Stomach smooth muscle (tissue), 2 donors: ENCODE data around the gene PUM2.

Experiments
- H3K27ac ChIP-seq: one replicate; pipeline ENCODE4 v1.7.0; 2013; ENCODE audit warnings: mild to moderate bottlenecking, low read length, inconsistent platforms
- H3K27me3 ChIP-seq, 2 donors: one replicate each; pipeline ENCODE4 v1.7.0; 2013; ENCODE audit warnings: low read length in 2 of 2; ENCODE audit not compliant: insufficient read depth in 2 of 2, control insufficient read depth in 1 of 2
- H3K36me3 ChIP-seq, 2 donors: one replicate each; pipeline ENCODE4 v1.7.0; 2013; ENCODE audit warnings: low read length in 2 of 2; ENCODE audit not compliant: control insufficient read depth in 2 of 2, insufficient read depth in 2 of 2
- H3K4me1 ChIP-seq: one replicate; pipeline ENCODE4 v1.7.0; 2013; ENCODE audit warnings: low read length; ENCODE audit not compliant: control insufficient read depth, insufficient read depth
- H3K4me3 ChIP-seq, 2 donors: one replicate each; pipeline ENCODE4 v1.7.0; 2013; ENCODE audit warnings: low read length in 2 of 2
- H3K9ac ChIP-seq, 2 donors: one replicate each; pipeline ENCODE4 v1.7.0; 2013; ENCODE audit warnings: low read length in 2 of 2, mild to moderate bottlenecking in 1 of 2
- H3K9me3 ChIP-seq, 2 donors: one replicate each; pipeline ENCODE4 v1.7.0; 2013; ENCODE audit warnings: low read length in 2 of 2; ENCODE audit not compliant: control insufficient read depth in 2 of 2
- donor health status: healthy.
- donor health status: Pancreatic carcinoma.

The PUM2 gene

GRCh38 chr2:20334605-20335203 lies 15.9 kb downstream of the PUM2 start:
- H3K4me1 ChIP-seq = peaks cover 15% of the 10 kb centered on the region
- no peak overlapping the region for H3K9ac ChIP-seq
- no peak overlapping the region for H3K4me3 ChIP-seq
- H3K27me3 ChIP-seq = no peaks in the 10 kb centered on the region
- H3K27ac ChIP-seq = no peak overlapping the region
- peaks cover 0 to 3% of the 10 kb centered on the region in 2 donors for H3K36me3 ChIP-seq
- H3K9me3 ChIP-seq = peaks cover 0 to 3% of the 10 kb centered on the region in 2 donors

GRCh38 chr2:20333738-20334137 lies 16.9 kb downstream of the PUM2 start:
- Histone ChIP-seq H3K4me3 (no peak overlapping the region), H3K9ac (no peak overlapping the region), H3K36me3 (peaks cover 0 to 3% of the 10 kb centered on the region in 2 donors), H3K4me1 (peaks cover 15% of the 10 kb centered on the region), H3K27me3 (no peaks in the 10 kb centered on the region), H3K9me3 (peaks cover 0 to 3% of the 10 kb centered on the region in 2 donors), H3K27ac (no peak overlapping the region)

- Histone ChIP-seq H3K36me3 (peaks cover 0 to 3% of the 10 kb centered on the region in 2 donors), H3K9ac (no peak overlapping the region), H3K9me3 (peaks cover 0 to 3% of the 10 kb centered on the region in 2 donors), H3K4me1 (peaks cover 6% of the 10 kb centered on the region), H3K4me3 (no peak overlapping the region), H3K27ac (no peak overlapping the region), H3K27me3 (no peaks in the 10 kb centered on the region)
Measured at GRCh38 chr2:20330192-20330591, 20.5 kb downstream of the PUM2 start.

GRCh38 chr2:20327370-20327769 lies 23.3 kb downstream of the PUM2 start:
- Histone ChIP-seq H3K4me1 (no peaks in the 10 kb centered on the region), H3K9me3 (peaks cover 0 to 3% of the 10 kb centered on the region in 2 donors), H3K9ac (no peak overlapping the region), H3K36me3 (peaks cover 0 to 3% of the 10 kb centered on the region in 2 donors), H3K27me3 (no peaks in the 10 kb centered on the region), H3K4me3 (no peak overlapping the region), H3K27ac (no peak overlapping the region)

GRCh38 chr2:20326163-20326780 lies 24.4 kb downstream of the PUM2 start:
- peaks cover 0 to 3% of the 10 kb centered on the region in 2 donors for H3K9me3 ChIP-seq
- no peak overlapping the region for H3K9ac ChIP-seq
- H3K36me3 ChIP-seq = peaks cover 0 to 3% of the 10 kb centered on the region in 2 donors
- H3K4me1 ChIP-seq = no peaks in the 10 kb centered on the region
- H3K27me3 ChIP-seq = no peaks in the 10 kb centered on the region
- no peak overlapping the region for H3K4me3 ChIP-seq
- no peak overlapping the region for H3K27ac ChIP-seq

GRCh38 chr2:20322527-20323300 lies 27.9 kb downstream of the PUM2 start:
- Histone ChIP-seq H3K4me1 (peaks cover 2% of the 10 kb centered on the region), H3K27ac (no peak overlapping the region), H3K9ac (no peak overlapping the region), H3K27me3 (no peaks in the 10 kb centered on the region), H3K36me3 (peaks cover 6 to 7% of the 10 kb centered on the region in 2 donors), H3K4me3 (no peak overlapping the region), H3K9me3 (no peaks in the 10 kb centered on the region)

GRCh38 chr2:20317690-20318089 lies 33.0 kb downstream of the PUM2 start:
- H3K27ac ChIP-seq = no peak overlapping the region
- no peak overlapping the region for H3K9ac ChIP-seq
- H3K27me3 ChIP-seq = no peaks in the 10 kb centered on the region
- H3K4me3 ChIP-seq = no peak overlapping the region
- peaks cover 12 to 20% of the 10 kb centered on the region in 2 donors for H3K36me3 ChIP-seq
- H3K4me1 ChIP-seq = peaks cover 2% of the 10 kb centered on the region
- no peaks in the 10 kb centered on the region for H3K9me3 ChIP-seq

GRCh38 chr2:20317197-20317596 lies 33.4 kb downstream of the PUM2 start:
- H3K36me3 ChIP-seq = peaks cover 13 to 20% of the 10 kb centered on the region in 2 donors
- no peak overlapping the region for H3K4me3 ChIP-seq
- peaks cover 2% of the 10 kb centered on the region for H3K4me1 ChIP-seq
- H3K27ac ChIP-seq = no peak overlapping the region
- H3K9me3 ChIP-seq = no peaks in the 10 kb centered on the region
- H3K27me3 ChIP-seq = no peaks in the 10 kb centered on the region
- H3K9ac ChIP-seq = no peak overlapping the region

GRCh38 chr2:20314562-20315501 lies 35.8 kb downstream of the PUM2 start:
- H3K27me3 ChIP-seq = no peaks in the 10 kb centered on the region
- H3K4me1 ChIP-seq = no peaks in the 10 kb centered on the region
- no peaks in the 10 kb centered on the region for H3K9me3 ChIP-seq
- no peak overlapping the region for H3K4me3 ChIP-seq
- no peak overlapping the region for H3K9ac ChIP-seq
- no peak overlapping the region for H3K27ac ChIP-seq
- peaks cover 16 to 27% of the 10 kb centered on the region in 2 donors for H3K36me3 ChIP-seq

GRCh38 chr2:20313659-20314058 lies 37.0 kb downstream of the PUM2 start:
- no peak overlapping the region for H3K4me3 ChIP-seq
- H3K27me3 ChIP-seq = no peaks in the 10 kb centered on the region
- H3K36me3 ChIP-seq = peaks cover 16 to 27% of the 10 kb centered on the region in 2 donors
- H3K4me1 ChIP-seq = no peaks in the 10 kb centered on the region
- H3K27ac ChIP-seq = no peak overlapping the region
- no peaks in the 10 kb centered on the region for H3K9me3 ChIP-seq
- H3K9ac ChIP-seq = no peak overlapping the region
